Cortex of kidney (tissue), 1 donor: ENCODE results near the gene VPREB3.

Experiments used
- DNase-seq: peaks from one replicate; lab custom pipeline; 2025; lab: John Stamatoyannopoulos, UW

Gene VPREB3

GRCh38 chr22:23754220-23754919 lies at the start of gene VPREB3:
Gene VPREB3 (minus strand): TSS chr22:23754425. CDS start chr22:23754363, 62 bp downstream.
- DNase-seq: no peak

DNA sequence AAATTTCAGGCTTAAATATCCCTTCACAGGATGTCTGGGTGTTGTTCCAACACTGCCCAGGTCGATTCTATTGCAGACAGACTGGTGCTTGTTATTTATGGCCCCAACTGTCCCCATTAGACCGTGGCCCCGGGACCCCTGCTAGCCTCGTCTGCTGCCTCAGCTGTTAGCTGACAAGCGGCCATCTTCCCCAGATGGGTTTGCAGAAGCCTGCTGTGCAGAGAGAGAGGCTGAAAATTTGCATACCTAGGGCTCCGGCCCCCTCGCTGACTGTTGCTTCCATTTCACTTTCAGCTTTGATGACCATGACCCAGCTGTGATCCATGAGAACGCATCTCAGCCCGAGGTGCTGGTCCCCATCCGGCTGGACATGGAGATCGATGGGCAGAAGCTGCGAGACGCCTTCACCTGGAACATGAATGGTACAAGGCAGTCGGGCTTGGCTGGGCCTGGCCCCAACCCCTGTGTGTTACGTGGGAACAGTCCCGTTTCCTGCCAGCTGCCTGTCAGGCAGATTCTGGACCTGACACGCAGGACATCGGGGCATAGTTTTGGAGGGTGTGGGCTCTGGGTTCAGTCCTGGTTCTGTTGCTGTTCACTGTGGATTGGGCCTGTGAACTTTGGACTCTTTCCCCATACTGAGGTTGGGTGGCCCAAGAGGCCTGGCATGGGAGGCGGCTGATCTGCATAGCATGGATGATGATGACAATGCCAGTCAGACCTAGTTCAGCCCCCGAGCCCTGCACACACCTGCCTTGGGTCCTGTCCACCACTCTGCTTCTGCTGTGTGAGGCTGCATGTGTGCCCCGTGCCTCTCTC lies 49.0 kb upstream of the VPREB3 start:
- no peak for DNase-seq

DNA sequence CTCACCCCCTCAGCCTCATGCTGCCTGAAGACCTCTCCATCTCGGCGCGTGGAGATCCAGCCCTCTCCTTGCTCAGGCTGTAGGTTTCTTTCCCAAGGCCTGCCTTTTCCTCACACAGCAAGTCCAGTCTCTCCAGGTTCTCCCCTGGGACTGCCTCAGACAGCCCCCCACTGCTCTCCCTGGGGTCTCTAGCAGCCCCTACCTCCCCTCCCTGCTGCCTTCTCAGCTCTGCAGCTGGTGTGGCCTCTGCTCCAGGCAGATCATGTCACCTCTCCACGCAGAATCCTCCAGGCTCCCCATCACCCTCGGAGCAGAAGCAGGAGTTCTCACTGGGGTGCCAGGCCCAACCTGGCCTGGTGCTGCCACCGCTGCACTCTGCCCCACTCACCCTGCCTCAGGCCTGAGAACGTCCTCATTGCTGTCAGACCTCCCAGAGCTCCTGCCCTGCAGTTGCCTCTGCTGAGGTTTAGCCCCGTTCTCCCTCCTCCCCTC lies 47.7 kb upstream of the VPREB3 start:
- no peak for DNase-seq

- DNase-seq: no peak
Measured at GRCh38 chr22:23801238-23801821, 47.1 kb upstream of the VPREB3 start.

- no peak for DNase-seq
Measured at GRCh38 chr22:23800297-23801237, 46.3 kb upstream of the VPREB3 start.

DNA sequence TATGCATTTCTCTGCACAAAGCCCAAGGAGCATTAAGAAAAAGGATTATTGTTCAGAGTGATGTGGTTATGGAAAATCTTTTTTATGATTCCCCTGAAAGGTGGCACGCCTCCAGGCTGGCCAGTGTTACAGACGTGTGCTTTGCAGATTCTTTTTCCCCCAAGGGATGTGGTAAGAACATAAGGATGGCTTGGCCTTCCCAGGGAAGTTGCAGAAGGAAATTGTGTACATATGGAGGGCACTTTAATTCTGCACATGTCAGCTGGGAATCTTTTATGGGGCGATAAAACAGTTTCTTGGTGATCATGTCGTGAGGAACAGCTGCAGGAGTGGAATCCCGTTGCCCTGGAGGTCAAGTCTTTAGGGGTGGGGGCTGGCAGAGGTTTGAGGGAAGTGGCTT lies 42.2 kb upstream of the VPREB3 start:
- DNase-seq: no peak

DNA sequence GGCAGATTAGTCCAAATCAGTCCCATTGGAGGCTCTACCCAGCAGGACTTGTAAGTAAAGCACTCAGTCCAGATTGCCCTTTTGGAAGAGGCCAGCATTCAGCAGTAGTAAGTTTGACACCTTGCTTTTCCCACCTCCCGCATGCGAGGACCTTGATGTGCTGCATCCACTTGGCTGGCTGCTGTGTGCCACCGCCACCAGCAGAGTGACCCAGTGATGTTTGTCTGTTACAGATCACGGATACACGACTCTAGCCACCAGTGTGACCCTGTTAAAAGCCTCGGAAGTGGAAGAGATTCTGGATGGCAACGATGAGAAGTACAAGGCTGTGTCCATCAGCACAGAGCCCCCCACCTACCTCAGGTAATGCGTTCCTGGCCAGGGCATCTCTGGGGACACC lies 39.1 kb upstream of the VPREB3 start:
- no peak for DNase-seq

- no peak for DNase-seq
Measured at GRCh38 chr22:23791738-23792645, 37.8 kb upstream of the VPREB3 start.

GRCh38 chr22:23790819-23791737 lies 36.9 kb upstream of the VPREB3 start:
- DNase-seq: no peak

- no peak for DNase-seq
Measured at GRCh38 chr22:23789638-23790037, 35.4 kb upstream of the VPREB3 start.

DNA sequence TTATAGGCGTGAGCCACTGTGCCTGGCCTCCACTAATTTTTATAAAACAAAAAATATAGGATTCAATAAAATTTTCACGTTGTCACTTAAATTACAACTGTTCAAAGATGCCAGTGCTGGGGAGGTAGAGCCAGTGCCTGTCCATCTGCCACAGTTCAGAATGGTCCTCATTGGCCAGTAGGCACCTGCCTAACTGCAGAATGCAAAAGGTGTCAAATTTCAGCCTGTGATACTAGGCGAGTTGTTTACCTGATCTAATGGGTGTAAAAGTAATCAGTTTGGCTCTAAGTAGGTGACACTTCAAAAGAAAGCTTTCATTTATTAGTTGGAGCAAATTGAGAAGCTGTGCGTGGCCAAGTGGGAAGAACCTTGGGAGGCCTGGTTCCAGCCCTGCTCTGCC lies 34.9 kb upstream of the VPREB3 start:
- no peak for DNase-seq

GRCh38 chr22:23787910-23788309 lies 33.7 kb upstream of the VPREB3 start:
- no peak for DNase-seq

DNA sequence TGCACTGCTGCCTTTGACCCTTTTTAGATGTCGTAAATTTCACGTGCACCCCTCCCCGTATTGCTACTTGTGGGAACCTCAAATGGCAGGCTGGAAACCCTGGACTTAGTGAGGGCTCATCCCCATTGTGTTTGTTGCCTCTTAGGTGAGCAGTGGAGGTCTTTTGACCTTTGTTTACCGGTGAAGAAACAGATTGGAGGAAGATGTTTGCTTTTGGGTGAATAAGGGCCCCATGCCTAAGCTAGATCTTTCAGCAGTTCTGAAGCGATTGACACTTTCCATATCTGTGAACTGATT lies 33.3 kb upstream of the VPREB3 start:
- DNase-seq: no peak

DNA sequence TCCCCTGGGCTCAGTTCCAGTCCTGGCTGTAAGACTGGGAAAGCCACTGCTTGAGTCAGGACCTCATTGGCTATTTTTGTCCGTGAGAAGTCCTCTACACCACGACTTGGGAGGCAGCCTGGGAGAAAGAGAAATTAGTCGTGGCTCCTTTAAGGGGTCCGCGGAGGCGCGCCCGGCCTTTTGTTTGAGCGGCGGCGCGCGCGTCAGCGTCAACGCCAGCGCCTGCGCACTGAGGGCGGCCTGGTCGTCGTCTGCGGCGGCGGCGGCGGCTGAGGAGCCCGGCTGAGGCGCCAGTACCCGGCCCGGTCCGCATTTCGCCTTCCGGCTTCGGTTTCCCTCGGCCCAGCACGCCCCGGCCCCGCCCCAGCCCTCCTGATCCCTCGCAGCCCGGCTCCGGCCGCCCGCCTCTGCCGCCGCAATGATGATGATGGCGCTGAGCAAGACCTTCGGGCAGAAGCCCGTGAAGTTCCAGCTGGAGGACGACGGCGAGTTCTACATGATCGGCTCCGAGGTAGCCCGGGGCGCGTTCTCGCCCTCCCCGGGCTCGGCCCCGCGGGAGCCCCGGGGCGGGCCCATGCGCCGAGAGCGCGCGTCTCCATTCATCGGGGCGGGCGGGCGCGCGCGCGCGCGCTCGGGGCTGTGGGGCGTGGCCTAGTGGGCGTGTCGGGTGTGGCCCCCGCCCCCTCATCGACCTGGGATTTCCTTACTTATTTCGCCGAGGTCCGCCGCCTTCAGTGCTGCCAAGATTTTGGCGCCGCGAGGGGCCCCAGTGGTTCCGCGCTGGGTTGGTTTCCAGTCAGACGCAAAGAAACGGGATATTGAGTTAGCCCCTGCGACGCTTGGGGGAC lies 32.8 kb upstream of the VPREB3 start, which contains the start of gene SMARCB1:
SMARCB1 (plus strand) TSS at position 215 of the 848 bp plus-strand sequence; CDS start at position 419, 204 bp downstream.
- no peak for DNase-seq

GRCh38 chr22:23786261-23786710 lies 32.1 kb upstream of the VPREB3 start:
- DNase-seq: no peak

DNA sequence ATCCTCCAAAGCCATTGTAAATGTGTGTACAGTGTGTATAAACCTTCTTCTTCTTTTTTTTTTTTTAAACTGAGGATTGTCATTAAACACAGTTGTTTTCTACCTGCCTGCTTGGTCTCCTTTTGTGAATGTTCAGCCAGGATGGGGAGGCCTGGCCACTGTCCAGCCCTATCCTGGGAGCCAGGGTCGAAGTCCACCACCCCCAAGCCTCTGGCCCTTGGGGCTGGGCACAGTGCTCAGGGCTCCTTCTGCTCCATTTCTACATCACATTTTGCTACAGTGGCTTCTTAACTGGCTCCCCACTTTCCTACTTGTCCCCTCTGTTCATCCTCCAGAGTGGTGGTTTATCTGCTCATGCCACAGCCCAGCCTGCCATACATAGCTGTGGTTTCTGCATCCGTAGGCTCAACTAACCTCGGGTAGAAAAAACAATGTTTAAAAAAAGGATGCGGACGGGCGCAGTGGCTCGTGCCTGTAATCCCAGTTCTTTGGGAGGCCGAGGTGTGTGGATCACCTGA lies 30.0 kb upstream of the VPREB3 start:
- no peak for DNase-seq

DNA sequence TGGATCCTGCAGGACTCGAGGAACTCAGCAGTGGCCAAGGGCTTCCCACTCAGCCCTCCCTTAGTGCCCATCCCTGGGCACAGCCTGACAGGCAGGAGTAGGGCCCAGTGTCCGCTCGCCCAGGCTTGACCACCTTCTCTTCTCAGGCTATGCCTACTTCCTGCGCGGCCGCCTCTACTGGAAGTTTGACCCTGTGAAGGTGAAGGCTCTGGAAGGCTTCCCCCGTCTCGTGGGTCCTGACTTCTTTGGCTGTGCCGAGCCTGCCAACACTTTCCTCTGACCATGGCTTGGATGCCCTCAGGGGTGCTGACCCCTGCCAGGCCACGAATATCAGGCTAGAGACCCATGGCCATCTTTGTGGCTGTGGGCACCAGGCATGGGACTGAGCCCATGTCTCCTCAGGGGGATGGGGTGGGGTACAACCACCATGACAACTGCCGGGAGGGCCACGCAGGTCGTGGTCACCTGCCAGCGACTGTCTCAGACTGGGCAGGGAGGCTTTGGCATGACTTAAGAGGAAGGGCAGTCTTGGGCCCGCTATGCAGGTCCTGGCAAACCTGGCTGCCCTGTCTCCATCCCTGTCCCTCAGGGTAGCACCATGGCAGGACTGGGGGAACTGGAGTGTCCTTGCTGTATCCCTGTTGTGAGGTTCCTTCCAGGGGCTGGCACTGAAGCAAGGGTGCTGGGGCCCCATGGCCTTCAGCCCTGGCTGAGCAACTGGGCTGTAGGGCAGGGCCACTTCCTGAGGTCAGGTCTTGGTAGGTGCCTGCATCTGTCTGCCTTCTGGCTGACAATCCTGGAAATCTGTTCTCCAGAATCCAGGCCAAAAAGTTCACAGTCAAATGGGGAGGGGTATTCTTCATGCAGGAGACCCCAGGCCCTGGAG lies 29.3 kb upstream of the VPREB3 start:
- no peak for DNase-seq
